ENCODE results near the gene KIRREL3.

DNA sequence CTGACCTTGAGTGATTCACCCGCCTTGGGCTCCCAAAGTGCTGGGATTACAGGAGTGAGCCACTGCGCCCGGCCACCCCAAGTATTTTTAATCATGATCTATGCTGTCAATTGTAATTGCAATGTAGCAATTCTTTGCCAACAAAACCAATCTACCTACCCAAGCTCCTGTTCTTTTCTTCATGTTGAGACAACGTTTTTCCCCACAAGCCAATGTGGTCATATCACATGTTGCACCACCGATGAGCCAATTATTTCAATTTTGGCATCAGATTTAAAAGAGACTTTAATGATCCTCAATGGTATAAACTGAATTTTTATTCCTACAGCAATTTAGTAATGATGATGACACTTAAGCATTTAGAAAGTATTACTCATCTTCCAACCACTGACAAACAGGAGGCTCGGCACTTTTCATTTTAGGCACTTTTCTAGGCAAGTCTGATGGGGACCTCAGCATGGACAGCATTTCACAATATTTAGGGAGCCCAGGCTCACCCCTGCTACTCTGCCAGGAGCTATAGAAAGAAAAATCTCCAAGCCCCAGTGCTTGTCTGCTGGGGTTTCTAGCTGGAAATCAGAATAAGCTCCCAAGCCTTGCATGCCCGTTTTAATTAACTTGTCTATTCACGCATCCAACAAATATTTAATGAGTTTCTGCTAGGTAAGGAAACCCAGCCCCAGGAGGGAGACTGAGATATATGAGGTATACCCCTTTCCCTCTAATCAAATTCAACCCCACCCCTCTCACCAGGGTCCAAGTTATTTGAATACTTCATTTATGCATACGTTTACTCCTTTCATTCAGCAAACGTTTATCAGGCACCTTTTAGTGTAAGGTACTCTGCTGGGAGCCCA, 353.6 kb downstream of the KIRREL3 start:
- TF ChIP-seq POLR2A (IDR thresholded peaks at IDR 0.05) (no peak), CTCF (IDR thresholded peaks at IDR 0.05) (no peak)
